K562 (cell line): ENCODE measurements around the gene MAB21L3. TPM values are rescaled to one million over a fixed set of nuclear protein-coding genes. Genes with fewer than 3 reads are reported as not detected.

Source experiments
- BHLHE40 ChIP-seq: IDR thresholded peaks from 2 replicates; pipeline ENCODE4 v1.6.1; 2011; ENCODE audit warnings: low read length, improper control_type of control experiment
- CBX8 ChIP-seq: fragments of 200-600 bp; sonication (generic); IDR thresholded peaks from 2 replicates; pipeline ENCODE4 v1.6.1; 2012; ENCODE audit warnings: borderline replicate concordance, mixed run types, low read depth, mild to moderate bottlenecking, moderate library complexity, mixed read lengths, low read length, control low read depth, inconsistent platforms; ENCODE audit not compliant: poor library complexity, severe bottlenecking; ENCODE audit errors: extremely low read depth
- CHCHD3 ChIP-seq: fragments of 250-450 bp; sonication (Bioruptor Pico); IDR thresholded peaks from 2 replicates; pipeline ENCODE4 v2.1.2; 2022; ENCODE audit warnings: mild to moderate bottlenecking
- CHD1 ChIP-seq: fragments of 200-600 bp; sonication (generic); IDR thresholded peaks from one replicate; pipeline ENCODE4 v1.6.1; 2012; ENCODE audit warnings: mild to moderate bottlenecking, moderate library complexity, low read length, inconsistent platforms
- DDX20 ChIP-seq: fragments of 450-650 bp; IDR thresholded peaks from 2 replicates; pipeline ENCODE4 v1.6.1; 2016; ENCODE audit warnings: missing genetic modification characterization, low read depth, mild to moderate bottlenecking, missing compliant biosample characterization, moderate library complexity
- E2F6 ChIP-seq, 2 experiments: IDR thresholded peaks; 2 replicates each; pipeline ENCODE4 v1.6.1; 2011; ENCODE audit warnings: borderline replicate concordance in 1 of 2, control low read depth in 1 of 2, low read depth in 1 of 2, low read length in 1 of 2, mild to moderate bottlenecking in 1 of 2, mixed read lengths in 1 of 2, moderate library complexity in 1 of 2; ENCODE audit not compliant: insufficient read depth in 1 of 2, insufficient read length in 1 of 2, poor library complexity in 1 of 2, severe bottlenecking in 1 of 2; ENCODE audit errors: extremely low read depth in 1 of 2
- EHMT2 ChIP-seq: fragments of 450-650 bp; IDR thresholded peaks from 2 replicates; pipeline ENCODE4 v1.6.1; 2018; ENCODE audit warnings: antibody characterized with exemption
- ELF2 ChIP-seq: fragments of 250-450 bp; sonication (Bioruptor Pico); IDR thresholded peaks from 2 replicates; pipeline ENCODE4 v1.5.0; 2021; ENCODE audit warnings: mild to moderate bottlenecking
- FOSL1 ChIP-seq: fragments of 200-800 bp; sonication (Bioruptor generic); conservative IDR thresholded peaks from 2 replicates; pipeline ENCODE4 v1.6.1; 2016; ENCODE audit warnings: missing genetic modification characterization, missing compliant biosample characterization
- GABPB1 ChIP-seq: sonication (generic); formaldehyde crosslinking; IDR thresholded peaks from 2 replicates; pipeline ENCODE4 v1.8.0; 2022; ENCODE audit warnings: mild to moderate bottlenecking, missing genetic modification reagents
- HEY1 ChIP-seq: fragments of 250-450 bp; sonication (Bioruptor Pico); IDR thresholded peaks from 2 replicates; pipeline ENCODE4 v1.5.0; 2020; ENCODE audit warnings: mild to moderate bottlenecking, moderate library complexity, borderline replicate concordance
- KDM1A ChIP-seq, 2 experiments: fragments of 450-650 bp; IDR thresholded peaks; 2 replicates each; pipeline ENCODE4 v1.6.1; 2016; ENCODE audit warnings: mild to moderate bottlenecking in 2 of 2
- L3MBTL2 ChIP-seq: fragments of 450-650 bp; IDR thresholded peaks from 2 replicates; pipeline ENCODE4 v1.6.1; 2016; ENCODE audit warnings: mild to moderate bottlenecking, moderate library complexity
- MNT ChIP-seq, 2 experiments: fragments of 450-650 bp; conservative IDR thresholded peaks; 2 replicates each; pipeline ENCODE4 v1.6.1; 2017; ENCODE audit warnings: mild to moderate bottlenecking in 2 of 2, moderate library complexity in 2 of 2
- NR4A1 ChIP-seq, 2 experiments: fragments of 250-450 bp in 1 of 2; fragments of 450-650 bp in 1 of 2; sonication (Bioruptor Pico) in 1 of 2; IDR thresholded peaks; 2 replicates each; pipeline versions ENCODE4 v1.4.0 to v1.6.1; 2016 to 2020; ENCODE audit warnings: mild to moderate bottlenecking in 2 of 2, missing compliant biosample characterization in 1 of 2, missing genetic modification characterization in 1 of 2, moderate library complexity in 1 of 2
- PCBP1 ChIP-seq: fragments of 200-400 bp; formaldehyde crosslinking; IDR thresholded peaks from 2 replicates; pipeline ENCODE4 v1.6.1; 2018; ENCODE audit warnings: mild to moderate bottlenecking, low read depth, low read length; ENCODE audit not compliant: poor library complexity, severe bottlenecking
- ZNF184 ChIP-seq: sonication (generic); formaldehyde crosslinking; IDR thresholded peaks from 2 replicates; pipeline ENCODE4 v1.5.0; 2020; ENCODE audit warnings: missing genetic modification reagents
- ZNF445 ChIP-seq: fragments of 250-450 bp; sonication (Bioruptor Pico); IDR thresholded peaks from 2 replicates; pipeline ENCODE4 v1.4.0; 2020; ENCODE audit warnings: low read depth, mild to moderate bottlenecking, moderate library complexity
- ZNF639 ChIP-seq, 2 experiments: fragments of 200-800 bp in 1 of 2; sonication (Bioruptor generic) in 1 of 2; sonication (generic) in 1 of 2; formaldehyde crosslinking in 1 of 2; IDR thresholded peaks in 1 of 2; conservative IDR thresholded peaks in 1 of 2; 2 replicates each; pipeline versions ENCODE4 v1.5.0 to v1.6.1; 2016 to 2020; ENCODE audit warnings: missing compliant biosample characterization in 1 of 2, missing genetic modification characterization in 1 of 2, missing genetic modification reagents in 1 of 2
- ZNF740 ChIP-seq, 3 experiments: fragments of 200-800 bp in 1 of 3; sonication (Bioruptor generic) in 1 of 3; sonication (generic) in 1 of 3; formaldehyde crosslinking in 1 of 3; IDR thresholded peaks; 2 replicates each; pipeline versions ENCODE4 v1.6.1 to v1.8.0; 2016 to 2022; ENCODE audit warnings: mild to moderate bottlenecking in 2 of 3, missing compliant biosample characterization in 2 of 3, missing genetic modification characterization in 2 of 3, missing genetic modification reagents in 1 of 3
- polyA plus RNA-seq, 8 experiments: library from polyadenylated mRNA; depleted of rRNA in 4 of 8; stranded (reverse) in 5 of 8; unstranded in 3 of 8; fragments of >200 nt; fragmentation: Nextera tagmentation in 2 of 8; fragmentation: Illumina TruSeq in 1 of 8; extraction: Ambion mirVana in 2 of 8; extraction: Trizol in 1 of 8; gene quantifications; 2 replicates each; pipeline versions ENCODE4 v1.2.1 to v1.2.3, GENCODE V29; 2011 to 2014; ENCODE audit warnings: inconsistent platforms in 1 of 8, missing spikeins in 1 of 8
- total RNA-seq, 7 experiments: library from RNA; depleted of rRNA in 6 of 7; stranded (reverse); fragments of >200 nt in 6 of 7; fragmentation: Illumina TruSeq in 2 of 7; extraction: Trizol in 2 of 7; gene quantifications; 2 replicates each; pipeline versions ENCODE4 v1.2.1 to v1.2.3, GENCODE V29; 2011 to 2021; ENCODE audit warnings: low replicate concordance in 1 of 7

The MAB21L3 gene
- total and polyA plus RNA-seq, 9 of the 15 experiments (the other 6 are each of a cell fraction or from before 2014, with no cell fraction given) = not detected

GRCh38 chr1:116151739-116152576 lies 40.8 kb downstream of the MAB21L3 start (continued):
- TF ChIP-seq NR4A1 (CRISPR knock-in tag; IDR thresholded peaks at IDR 0.05) (peak; percentile 51; the same call in 1 of the 2 replicates), NR4A1 (tag; IDR thresholded peaks at IDR 0.05) (no peak), ELF2 (CRISPR knock-in tag) (no peak), CHD1 (no peak), BHLHE40 (peak; percentile 29; the same call in 1 of the 2 replicates), CHCHD3 (CRISPR knock-in tag) (no peak), MNT (conservative IDR thresholded peaks at IDR 0.05) (peak in 1 of 2 experiments; percentile 56; a peak in 1 of 4 replicates), EHMT2 (no peak), L3MBTL2 (peak; percentile 61; the same call in 1 of the 2 replicates), ZNF740 (CRISPR knock-in tag; IDR thresholded peaks at IDR 0.05) (no peak), ZNF740 (tag; IDR thresholded peaks at IDR 0.05) (no peak), ZNF184 (no peak), HEY1 (CRISPR knock-in tag) (no peak), DDX20 (tag) (no peak), PCBP1 (peak; percentile 84), E2F6 (IDR thresholded peaks at IDR 0.05; ENCODE audit: borderline replicate concordance in 1 of 2, extremely low read depth in 1 of 2, insufficient read depth in 1 of 2, insufficient read length in 1 of 2, low read depth in 1 of 2, low read length in 1 of 2, poor library complexity in 1 of 2, severe bottlenecking in 1 of 2) (peak; percentile 36 to 60), FOSL1 (tag) (0 out of 2 replicates have a peak, but pooled peaks have one; percentile 17), CBX8 (no peak), ZNF639 (CRISPR knock-in tag; conservative IDR thresholded peaks at IDR 0.05 in 1 of 2, IDR thresholded peaks at IDR 0.05 in 1 of 2) (peak in 1 of 2 experiments; percentile 37; a peak in 1 of 4 replicates), KDM1A (IDR thresholded peaks at IDR 0.05) (no peak), ZNF445 (CRISPR knock-in tag) (no peak), GABPB1 (CRISPR knock-in tag) (peak; percentile 53)
